Motor neuron (in vitro differentiated cells): ENCODE data around the gene COMMD4. TPM values are rescaled to one million over a fixed set of nuclear protein-coding genes. Genes with fewer than 3 reads are reported as not detected.
"Not testable (repeated sequence)": the region's sequence is repeated elsewhere in the genome, so short reads cannot be mapped to it uniquely, and the experiment has no call there.

Source experiments
- ATAC-seq, 8 experiments: fragments of 200-7000 bp; cut with Tn5 transposase; replicated peaks in 6 of 8; 2 replicates each; pipeline ENCODE4 v1.8.0; 2021; ENCODE audit warnings: mild to moderate bottlenecking in 8 of 8, moderate library complexity in 8 of 8
- H3K27ac ChIP-seq, 2 donors: fragments of 250-450 bp; sonication (Bioruptor Pico); 2 replicates each; pipeline ENCODE4 v1.9.0; 2021; ENCODE audit warnings: antibody characterized with exemption in 2 of 2, mild to moderate bottlenecking in 2 of 2, moderate library complexity in 1 of 2
- H3K4me1 ChIP-seq, 2 donors: fragments of 250-450 bp; sonication (Bioruptor Pico); replicated peaks in 1 of 2; 2 replicates each; pipeline ENCODE4 v1.6.1; 2021; ENCODE audit warnings: antibody characterized with exemption in 2 of 2, mild to moderate bottlenecking in 2 of 2, moderate library complexity in 1 of 2
- H3K4me3 ChIP-seq, 5 donors: fragments of 250-450 bp; sonication (Bioruptor Pico); 2 replicates each; pipeline ENCODE4 v1.9.0; 2021; ENCODE audit warnings: antibody characterized with exemption in 5 of 5, mild to moderate bottlenecking in 5 of 5, moderate library complexity in 4 of 5
- WGBS, 10 experiments: fragments of 450-650 bp; shearing (Covaris generic); methylation state at CpG; one replicate each; pipeline ENCODE4 v1.0.0; 2022; 5-methylcytosine and 5-hydroxymethylcytosine counted together
- in situ Hi-C, 9 experiments: fragments of 400-800 bp; cut with MboI; loops; one replicate each; pipeline ENCODE4 v1.15.0; 2021; ENCODE audit warnings: low sequenced_read_pairs in 9 of 9, low pct_unique_long_range_greater_than_20kb in 2 of 9; ENCODE audit not compliant: unreplicated experiment in 9 of 9
- total RNA-seq, 8 experiments: library from RNA; unstranded; fragments of 300-600 nt; gene quantifications; 2 replicates each; pipeline versions ENCODE4 v1.2.3 to v1.2.4, GENCODE V29; 2022

The COMMD4 gene
- total RNA-seq, 8 experiments from 2014 or later: 17.6 to 93.3 (median 56.3) TPM

GRCh38 chr15:75314552-75315290, 21.1 kb upstream of the COMMD4 start:
- Histone ChIP-seq H3K4me1 (no peaks in the 10 kb centered on the region), H3K4me3 (no peak overlapping the region), H3K27ac (no peak overlapping the region)
- no peak for ATAC-seq
- in situ Hi-C loops: loop anchor here in 1 of 9 experiments (25.0 kb wide), 1 partner anchor 302 kb away; the partner anchor contains the start of gene PPCDC
- 25 to 100% (median 64%) methylated on average over 1 to 5 of the region's 5 CpGs; no CpG with 5 or more reads in 1 of the 10 experiments for WGBS, 10 experiments

- in situ Hi-C loops: loop anchor here in 1 of 9 experiments (25.0 kb wide), 1 partner anchor 307 kb away; the partner anchor contains the start of gene PPCDC
- H3K4me1 ChIP-seq, H3K4me3 ChIP-seq, ATAC-seq, H3K27ac ChIP-seq: not testable (repeated sequence)
- 20 to 86% (median 80%) methylated on average over 1 to 3 of the region's 5 CpGs; no CpG with 5 or more reads in 4 of the 10 experiments for WGBS, 10 experiments
Measured at GRCh38 chr15:75319231-75319897, 16.5 kb upstream of the COMMD4 start.

- in situ Hi-C loops: loop anchor here in 1 of 9 experiments (25.0 kb wide), 1 partner anchor 309 kb away; the partner anchor contains the start of gene PPCDC
Measured at GRCh38 chr15:75321711-75322110, 14.2 kb upstream of the COMMD4 start.

GRCh38 chr15:75325922-75326321, 9.9 kb upstream of the COMMD4 start:
- ATAC-seq: no peak
- Histone ChIP-seq H3K4me3 (no peak overlapping the region), H3K4me1 (no peaks in the 10 kb centered on the region), H3K27ac (no peak overlapping the region)
- WGBS, 10 experiments: 0 to 100% (median 45%) methylated on average over 1 to 2 of the region's 4 CpGs; no CpG with 5 or more reads in 6 of the 10 experiments
- in situ Hi-C loops: no loop called here

More at GRCh38 chr15:75321711-75322110, 14.2 kb upstream of the COMMD4 start:
- Histone ChIP-seq H3K4me1 (no peaks in the 10 kb centered on the region), H3K4me3 (no peak overlapping the region), H3K27ac (no peak overlapping the region)
- WGBS, 10 experiments: 36 to 91% (median 80%) methylated on average over 3 to 6 of the region's 6 CpGs
- ATAC-seq: no peak

GRCh38 chr15:75327005-75327404, 8.9 kb upstream of the COMMD4 start:
- no peak for ATAC-seq
- in situ Hi-C loops: no loop called here
- 57 to 86% (median 73%) methylated on average over 1 to 3 of the region's 4 CpGs; no CpG with 5 or more reads in 4 of the 10 experiments for WGBS, 10 experiments
- Histone ChIP-seq H3K4me3 (no peak overlapping the region), H3K4me1 (no peaks in the 10 kb centered on the region), H3K27ac (no peak overlapping the region)

- in situ Hi-C loops: no loop called here
- WGBS, 10 experiments: no CpG with 5 or more reads among the region's 3 CpGs
- ATAC-seq: no peak
Measured at GRCh38 chr15:75327491-75327890, 8.4 kb upstream of the COMMD4 start.

GRCh38 chr15:75328493-75329314, 7.2 kb upstream of the COMMD4 start:
- in situ Hi-C loops: no loop called here
- 0 to 69% (median 33%) methylated on average over 1 to 3 of the region's 10 CpGs; no CpG with 5 or more reads in 5 of the 10 experiments for WGBS, 10 experiments

More at GRCh38 chr15:75327491-75327890, 8.4 kb upstream of the COMMD4 start:
- Histone ChIP-seq H3K27ac (no peak overlapping the region), H3K4me3 (no peak overlapping the region), H3K4me1 (no peaks in the 10 kb centered on the region)

GRCh38 chr15:75329571-75329970, 6.3 kb upstream of the COMMD4 start:
- WGBS, 10 experiments: 80 to 100% (median 100%) methylated on average over 1 to 2 of the region's 2 CpGs; no CpG with 5 or more reads in 5 of the 10 experiments
- Histone ChIP-seq H3K4me1 (no peaks in the 10 kb centered on the region), H3K4me3 (no peak overlapping the region), H3K27ac (no peak overlapping the region)
- in situ Hi-C loops: no loop called here
- no peak for ATAC-seq

More at GRCh38 chr15:75328493-75329314, 7.2 kb upstream of the COMMD4 start:
- no peaks in the 10 kb centered on the region for H3K4me1 ChIP-seq
- H3K4me3 ChIP-seq: no peak overlapping the region
- no peak overlapping the region for H3K27ac ChIP-seq
- no peak for ATAC-seq

GRCh38 chr15:75332093-75332492, 3.8 kb upstream of the COMMD4 start:
- WGBS, 10 experiments: 26 to 100% (median 64%) methylated on average over 1 to 7 of the region's 7 CpGs
- H3K27ac ChIP-seq, H3K4me3 ChIP-seq, ATAC-seq, H3K4me1 ChIP-seq, in situ Hi-C loops: not testable (repeated sequence)

GRCh38 chr15:75333654-75334419, 2.0 kb upstream of the COMMD4 start:
- 75 to 100% (median 91%) methylated on average over 2 to 15 of the region's 15 CpGs; no CpG with 5 or more reads in 2 of the 10 experiments for WGBS, 10 experiments
- ATAC-seq, H3K4me1 ChIP-seq, H3K4me3 ChIP-seq, H3K27ac ChIP-seq, in situ Hi-C loops: not testable (repeated sequence)

- Histone ChIP-seq H3K4me3 (peak overlapping the region; percentile 65 to 93 (median 84)), H3K4me1 (peaks cover 6 to 7% of the 10 kb centered on the region in 2 donors), H3K27ac (no peak overlapping the region)
- no peak for ATAC-seq
- in situ Hi-C loops: no loop called here
- WGBS, 10 experiments: 0 to 83% (median 51%) methylated on average over 1 to 3 of the region's 3 CpGs
Measured at GRCh38 chr15:75335313-75335704, 554 bp upstream of the COMMD4 start.

- 60 to 83% (median 80%) methylated on average over 1 to 3 of the region's 11 CpGs; no CpG with 5 or more reads in 7 of the 10 experiments for WGBS, 10 experiments
Measured at GRCh38 chr15:75338661-75339240, 2.9 kb downstream of the COMMD4 start.

More at GRCh38 chr15:75338661-75339240, 2.9 kb downstream of the COMMD4 start:
- H3K4me1 ChIP-seq: peaks cover 6 to 7% of the 10 kb centered on the region in 2 donors
- in situ Hi-C loops: no loop called here
- ATAC-seq: no peak
- no peak overlapping the region for H3K27ac ChIP-seq
- no peak overlapping the region for H3K4me3 ChIP-seq
